GM21515 (cell line): ENCODE results near the gene CPAMD8.
"Not testable (repeated sequence)": the region's sequence is repeated elsewhere in the genome, so short reads cannot be mapped to it uniquely, and the experiment has no call there.

Experiments used
- ATAC-seq: cut with Tn5 transposase; IDR thresholded peaks from one replicate; pipeline ENCODE4 v1.9.1; 2021; ENCODE audit not compliant: unreplicated experiment

Gene CPAMD8

DNA sequence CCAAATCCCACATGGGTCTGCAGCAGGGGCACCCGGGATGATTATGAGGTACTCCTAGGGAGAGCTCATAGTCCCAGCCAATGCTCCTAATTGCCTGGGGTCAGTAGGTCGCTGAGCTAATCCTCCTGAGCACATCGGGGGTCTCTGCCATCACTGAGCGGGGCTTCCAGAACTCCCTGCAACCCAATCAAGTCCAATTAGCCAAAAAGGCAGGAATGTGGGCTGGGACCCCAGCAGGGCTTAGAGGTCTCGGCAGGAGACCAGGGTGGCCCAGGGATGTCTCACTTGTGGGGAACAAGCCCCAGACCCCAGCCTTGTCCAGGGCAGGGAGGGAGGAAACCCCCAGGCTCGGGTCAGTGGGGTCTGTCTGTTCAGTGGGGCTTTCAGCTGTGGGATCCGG lies 17.1 kb upstream of the CPAMD8 start:
- ATAC-seq, result no peak

DNA sequence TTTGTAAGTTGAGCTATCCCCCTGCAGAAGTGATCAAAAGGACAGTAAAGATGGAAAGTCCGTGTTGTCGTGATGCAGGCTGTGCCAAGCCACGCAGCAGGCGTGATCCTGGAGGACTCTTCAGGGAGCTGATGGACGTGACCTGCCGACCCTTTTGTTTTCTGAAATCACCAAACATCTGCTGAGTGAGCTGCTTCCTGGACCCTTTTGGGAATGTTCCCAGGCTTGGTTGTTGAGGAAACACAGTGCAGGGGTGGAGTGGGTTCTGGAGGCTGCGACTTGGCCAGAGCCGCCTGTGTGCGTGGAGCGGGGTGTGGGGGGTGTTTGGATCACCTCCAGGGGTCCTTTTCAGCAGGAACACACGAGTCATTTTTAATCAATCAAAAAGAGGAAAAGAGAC lies 15.4 kb upstream of the CPAMD8 start:
- ATAC-seq, result no peak

DNA sequence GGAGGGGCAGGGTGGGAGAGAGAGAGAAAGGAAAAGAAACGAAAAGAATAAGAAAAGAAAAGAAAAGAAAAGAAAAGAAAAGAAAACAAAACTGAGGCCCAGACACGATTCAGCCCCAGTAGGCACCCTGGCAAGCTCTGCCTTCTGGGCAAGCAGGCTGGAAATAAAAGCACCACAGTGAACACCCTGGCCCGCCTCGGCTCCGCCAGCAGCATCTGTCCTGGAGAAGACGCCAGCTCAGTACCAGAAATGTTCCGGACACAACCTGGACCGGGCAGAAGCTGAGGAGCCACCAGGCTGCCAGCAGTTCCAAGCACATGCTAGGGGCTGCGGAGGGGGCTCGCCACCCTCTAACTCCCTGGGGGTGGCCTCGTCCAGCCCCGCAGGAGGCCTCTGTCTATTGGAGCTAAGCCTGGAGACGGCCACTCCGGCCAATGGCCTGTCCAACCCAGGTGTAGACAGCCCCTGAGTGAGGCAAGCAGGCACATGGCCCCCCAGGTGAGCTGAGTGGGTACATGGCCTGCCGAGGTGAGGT lies 11.4 kb upstream of the CPAMD8 start:
- ATAC-seq, result no peak

DNA sequence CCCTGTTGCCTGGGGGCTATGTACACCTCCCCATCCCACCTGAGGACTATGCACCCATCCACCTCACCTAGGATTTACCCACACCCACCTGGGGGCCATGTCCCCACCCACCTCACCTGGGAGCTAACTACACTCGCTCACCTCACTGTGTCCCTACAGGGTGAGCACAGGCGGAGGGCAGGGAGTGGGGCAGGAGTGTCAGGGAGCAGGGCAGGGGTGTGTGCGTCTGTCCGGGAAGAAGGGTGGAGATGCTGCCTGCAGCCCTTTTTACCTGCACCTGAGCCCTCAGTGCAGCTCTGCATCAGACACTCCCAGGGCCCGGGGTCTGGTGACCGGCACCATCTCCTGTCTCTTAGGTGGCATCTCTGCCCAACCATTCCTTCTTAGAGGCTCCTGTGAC lies 10.6 kb upstream of the CPAMD8 start:
- no peak for ATAC-seq

DNA sequence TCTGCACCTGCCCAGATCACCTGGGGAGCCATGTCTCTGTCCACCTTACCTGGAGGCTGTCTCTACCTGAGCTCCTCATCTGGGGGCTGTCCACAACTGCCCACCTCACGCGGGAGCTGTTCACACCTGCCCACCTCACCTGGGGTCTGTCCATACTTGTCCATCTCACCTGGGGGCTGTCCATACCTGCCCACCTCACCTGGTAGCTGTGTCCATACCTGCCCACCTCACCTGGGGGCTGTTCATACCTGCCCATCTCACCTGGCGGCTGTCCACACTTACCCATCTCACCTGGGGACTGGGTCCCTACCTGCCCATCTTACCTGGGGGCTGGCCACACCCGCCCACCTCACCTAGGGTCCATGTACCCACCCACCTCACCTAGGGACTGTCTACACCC lies 10.0 kb upstream of the CPAMD8 start:
- ATAC-seq, result no peak

DNA sequence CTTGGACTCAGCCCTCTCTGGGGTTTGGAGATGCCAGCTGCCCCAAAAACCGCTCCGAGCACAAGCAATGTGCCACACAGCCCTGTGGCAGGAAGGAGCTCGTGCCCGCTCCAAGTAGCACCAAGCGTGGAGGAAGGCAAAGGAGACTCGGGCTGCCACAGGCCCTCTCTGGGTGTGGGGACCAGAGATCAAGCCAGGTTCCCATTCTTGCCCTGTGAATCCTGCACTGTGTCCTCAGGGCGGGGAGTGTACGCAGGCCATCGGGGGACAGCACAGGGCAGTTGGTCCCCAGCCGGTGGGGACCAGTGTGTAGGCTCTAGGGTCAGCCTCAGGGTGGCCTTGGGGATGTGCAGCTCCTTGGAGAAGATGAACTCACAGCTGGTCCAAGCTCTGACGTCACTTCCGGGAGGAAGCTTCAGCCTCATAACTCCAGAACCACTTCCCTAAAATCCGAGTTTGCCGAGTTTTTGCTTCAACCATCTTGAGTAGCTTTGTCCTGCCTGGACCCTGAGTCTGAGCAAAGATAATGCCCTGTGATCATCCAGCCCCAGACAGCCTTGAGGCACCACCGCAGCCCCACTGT lies 9.3 kb upstream of the CPAMD8 start:
- ATAC-seq, result no peak

DNA sequence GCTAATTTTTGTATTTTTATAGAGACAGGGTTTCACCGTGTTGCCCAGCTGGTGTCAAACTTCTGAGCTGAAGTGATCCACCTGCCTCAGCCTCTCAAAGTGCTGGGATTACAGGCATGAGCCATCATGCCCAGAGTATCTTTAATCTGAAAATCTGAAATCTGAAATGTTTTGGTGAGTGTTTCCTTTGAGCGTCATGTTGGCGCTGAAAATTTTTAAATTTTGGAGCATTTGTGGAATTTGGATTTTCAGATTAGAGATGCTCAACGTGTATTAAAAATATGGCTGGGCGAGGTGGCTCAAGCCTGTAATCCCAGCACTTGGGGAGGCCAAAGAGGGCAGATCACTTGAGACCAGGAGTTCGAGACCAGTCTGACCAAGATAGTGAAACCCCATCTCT lies 5.1 kb upstream of the CPAMD8 start:
- no peak for ATAC-seq

DNA sequence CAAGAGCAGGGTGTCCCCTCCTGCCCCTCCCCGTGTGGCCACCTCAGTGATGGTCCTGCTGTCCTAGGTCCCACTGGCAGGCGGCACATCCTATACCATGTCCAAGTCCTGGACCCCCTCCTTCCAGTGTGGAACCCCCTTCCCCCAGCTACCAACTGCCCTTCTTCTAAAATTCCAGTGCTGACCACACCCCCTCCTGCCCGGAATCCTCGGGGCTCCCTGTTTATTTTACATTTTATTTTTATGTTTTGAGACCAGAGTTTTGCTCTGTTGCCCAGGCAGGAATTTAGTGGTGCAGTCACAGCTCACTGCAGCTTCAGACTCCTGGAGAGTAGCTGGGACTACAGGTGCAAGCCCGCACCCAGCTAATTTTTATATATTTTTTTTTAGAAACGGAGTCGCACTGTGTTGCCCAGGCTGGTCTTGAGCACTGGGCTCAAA lies 945 bp upstream of the CPAMD8 start:
- ATAC-seq, result no peak

DNA sequence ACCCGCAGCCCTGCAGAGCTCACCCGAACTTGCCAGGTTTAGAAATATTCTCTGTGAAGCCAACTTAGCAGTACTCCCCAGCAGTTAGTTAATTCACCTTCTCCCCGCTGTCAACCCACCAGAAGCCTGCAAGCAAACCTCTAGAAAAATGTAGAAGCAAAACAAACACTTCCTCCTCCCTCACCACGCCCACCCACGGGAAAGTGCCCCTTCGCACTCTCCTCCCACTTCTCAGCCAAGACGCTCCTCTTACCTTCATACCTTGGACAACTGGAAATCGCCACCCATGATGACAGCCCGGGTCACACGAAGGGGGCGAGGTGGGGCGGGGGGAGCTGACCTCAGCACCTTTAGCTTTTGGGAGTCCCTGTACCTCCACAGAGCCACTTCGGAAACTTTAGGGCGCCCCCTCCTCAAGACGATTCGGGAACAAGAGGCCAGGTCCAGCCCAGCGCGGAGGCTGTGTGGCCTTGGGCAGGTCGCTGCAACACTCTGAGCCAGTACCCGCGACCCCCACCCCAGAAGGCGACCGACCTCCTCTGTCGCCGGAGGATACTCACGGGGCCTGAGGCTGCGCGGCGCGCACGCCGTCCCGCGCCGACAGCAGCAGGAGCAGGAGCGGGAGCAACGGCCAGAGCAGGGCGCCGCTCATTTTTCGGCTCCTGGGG lies 485 bp downstream of the CPAMD8 start:
- ATAC-seq, result no peak

DNA sequence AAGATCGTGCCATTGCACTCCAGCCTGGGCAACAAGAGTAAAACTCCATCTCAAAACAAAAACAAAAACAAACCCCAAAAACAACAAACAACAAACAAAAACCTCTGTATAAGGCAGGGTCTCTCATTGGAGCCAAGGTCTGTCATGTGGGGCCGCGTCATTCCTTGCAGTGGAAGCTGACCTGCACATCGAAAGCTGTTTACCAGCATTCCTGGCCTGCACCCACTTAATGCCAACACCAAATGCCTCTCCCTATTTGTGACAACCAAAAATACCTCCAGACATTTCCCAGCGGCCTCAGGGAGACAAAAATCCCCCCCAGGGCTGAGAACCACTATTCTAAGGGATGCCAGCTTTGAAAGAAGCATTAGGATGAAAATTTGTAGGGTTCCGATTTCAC lies 1.2 kb downstream of the CPAMD8 start:
- ATAC-seq, result no peak

DNA sequence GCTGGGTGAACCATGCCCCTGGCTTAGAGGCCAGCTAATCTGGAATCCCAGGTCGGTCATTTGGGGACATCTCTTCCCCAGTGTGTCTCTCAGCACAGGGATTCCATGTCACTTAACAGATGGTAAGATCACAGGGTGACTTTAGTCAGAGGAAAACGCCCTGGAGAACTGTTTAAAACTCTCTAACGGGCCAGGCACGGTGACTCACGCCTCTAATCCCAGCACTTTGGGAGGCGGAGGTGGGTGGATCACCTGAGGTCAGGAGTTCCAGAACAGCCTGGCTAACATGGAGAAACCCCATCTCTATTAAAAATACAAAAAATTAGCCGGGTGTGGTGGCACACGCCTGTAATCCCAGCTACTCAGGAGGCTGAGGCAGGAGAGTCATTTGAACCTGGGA lies 1.7 kb downstream of the CPAMD8 start:
- ATAC-seq, result not testable (repeated sequence)

DNA sequence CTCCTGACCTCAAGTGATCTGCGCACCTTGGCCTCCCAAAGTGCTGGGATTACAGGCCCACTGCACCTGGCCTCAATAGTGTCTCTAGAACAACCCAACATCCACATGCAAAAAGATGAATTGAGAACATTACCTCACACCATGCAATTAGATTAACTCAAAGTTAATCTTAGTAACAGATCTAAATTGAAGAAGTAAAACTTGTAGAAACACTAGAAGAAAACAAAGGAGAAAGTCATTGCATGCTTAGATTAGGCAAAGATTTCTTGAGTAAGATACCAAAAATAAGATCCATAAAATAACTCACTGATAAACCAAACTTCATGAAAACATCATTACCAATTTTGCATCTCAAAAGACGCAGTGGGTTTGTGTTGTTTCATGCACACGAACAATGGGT lies 2.8 kb downstream of the CPAMD8 start:
- ATAC-seq, result no peak

DNA sequence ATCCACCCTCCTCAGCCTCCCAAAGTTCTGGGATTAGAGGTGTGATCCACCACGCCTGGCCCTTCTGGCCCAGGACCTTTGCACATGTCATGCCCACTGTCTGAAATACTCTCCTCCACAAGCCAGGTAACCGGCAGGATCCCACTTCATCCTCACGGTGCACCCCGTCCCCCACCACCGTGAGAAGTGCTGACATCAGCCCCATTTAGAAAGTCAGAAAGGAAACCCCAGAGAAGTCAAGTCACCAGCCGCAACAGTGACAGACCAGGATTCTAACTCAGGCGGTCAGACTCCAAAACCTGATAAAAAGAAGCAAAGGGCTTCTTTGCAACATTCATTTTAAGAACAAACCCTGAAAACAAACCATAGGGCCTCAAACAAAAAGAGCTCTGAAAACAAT lies 3.9 kb downstream of the CPAMD8 start:
- no peak for ATAC-seq

DNA sequence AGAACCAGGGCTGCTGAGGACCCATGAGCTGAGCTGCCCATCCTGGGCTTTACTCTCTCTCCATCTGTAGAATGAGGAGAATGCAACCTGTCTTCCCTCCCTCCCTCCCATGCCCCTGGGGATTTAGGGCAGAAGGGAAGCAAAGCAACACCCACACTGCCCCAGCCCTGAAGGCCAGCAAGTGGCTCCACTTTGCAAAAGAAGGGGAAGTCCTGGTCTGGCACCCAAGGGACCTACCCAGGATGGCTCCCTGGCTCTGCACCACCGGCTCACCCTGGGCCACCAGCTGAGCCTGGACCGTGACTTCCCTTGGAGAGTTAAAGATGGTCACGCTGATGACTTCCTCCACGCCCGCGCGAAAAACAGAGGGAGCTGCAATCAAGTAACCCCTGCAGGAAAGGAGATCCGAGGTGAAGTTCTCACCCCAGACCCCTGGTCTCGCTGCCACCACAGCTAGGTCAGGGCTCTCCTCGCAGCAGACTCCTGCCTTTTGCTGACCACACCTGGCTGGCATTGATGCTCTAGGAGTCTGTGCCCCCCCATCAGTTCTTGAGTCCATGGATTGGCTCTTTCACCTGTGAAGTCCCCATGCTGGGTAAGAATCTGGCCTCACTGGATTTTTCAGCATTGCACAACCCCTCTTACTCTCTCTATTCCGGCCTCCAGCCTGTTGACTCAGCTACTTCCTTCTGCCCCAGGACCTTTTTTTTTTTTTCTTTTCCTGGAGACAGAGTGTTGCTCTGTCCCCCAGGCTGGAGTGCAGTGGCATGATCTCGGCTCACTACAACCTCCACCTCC lies 4.6 kb downstream of the CPAMD8 start:
- ATAC-seq, result no peak

DNA sequence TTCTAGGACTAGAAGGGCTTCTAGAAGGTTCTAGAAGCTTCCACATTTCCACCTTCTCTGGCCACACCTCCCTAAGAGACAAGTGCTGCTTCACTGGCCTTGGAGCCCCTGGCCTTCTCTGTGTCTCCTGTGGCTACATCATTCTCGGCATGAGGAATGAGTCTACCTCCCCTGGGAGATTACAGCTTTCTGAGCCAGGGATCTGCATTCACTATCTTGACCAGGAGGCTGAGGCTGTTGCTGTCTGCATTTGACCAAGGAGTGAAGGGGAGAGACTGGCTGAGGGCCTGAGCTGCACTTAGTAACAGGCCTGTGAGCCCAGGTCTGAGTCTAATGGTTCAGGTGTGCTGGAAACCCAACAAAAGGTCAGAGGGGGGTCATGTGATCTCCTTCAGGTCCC lies 5.3 kb downstream of the CPAMD8 start:
- no peak for ATAC-seq

DNA sequence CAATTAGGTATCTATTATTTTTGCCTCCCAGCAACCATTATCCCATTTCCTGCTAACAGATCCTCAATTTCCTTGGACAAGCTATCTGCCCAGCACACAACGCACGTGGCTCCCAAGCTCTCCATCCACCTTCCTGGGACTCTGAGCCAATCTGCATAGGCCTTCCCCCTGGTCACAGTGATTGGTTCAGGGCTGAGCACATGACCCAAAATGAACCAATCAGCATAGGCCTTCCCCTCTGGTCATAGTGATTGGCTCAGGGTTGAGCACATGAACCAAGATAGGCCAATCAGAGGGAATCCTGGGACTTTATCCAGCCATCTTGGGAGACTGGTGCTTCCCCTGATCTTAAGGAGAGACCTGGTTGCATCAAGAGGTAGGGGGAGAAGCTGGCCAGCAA lies 5.8 kb downstream of the CPAMD8 start:
- ATAC-seq, result no peak

DNA sequence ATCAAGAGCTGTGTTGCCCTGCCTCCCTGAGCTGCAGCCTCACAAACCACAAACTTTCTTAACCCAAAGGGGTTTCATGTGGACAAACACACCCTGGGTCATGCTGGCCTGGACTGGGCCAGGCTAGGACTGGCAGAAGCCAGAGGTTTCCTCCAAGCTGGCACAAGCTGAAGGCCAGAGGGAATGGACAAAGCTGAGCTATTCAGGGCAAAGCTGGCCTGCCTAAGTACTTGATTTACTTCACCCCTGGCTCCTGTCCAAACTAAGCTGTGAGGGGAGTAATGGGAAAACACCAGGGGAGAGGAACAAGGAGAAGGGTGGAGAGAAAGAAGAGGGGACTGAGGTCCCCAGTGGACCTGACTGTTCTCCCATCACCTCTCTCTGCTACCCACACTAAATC lies 6.2 kb downstream of the CPAMD8 start:
- no peak for ATAC-seq

DNA sequence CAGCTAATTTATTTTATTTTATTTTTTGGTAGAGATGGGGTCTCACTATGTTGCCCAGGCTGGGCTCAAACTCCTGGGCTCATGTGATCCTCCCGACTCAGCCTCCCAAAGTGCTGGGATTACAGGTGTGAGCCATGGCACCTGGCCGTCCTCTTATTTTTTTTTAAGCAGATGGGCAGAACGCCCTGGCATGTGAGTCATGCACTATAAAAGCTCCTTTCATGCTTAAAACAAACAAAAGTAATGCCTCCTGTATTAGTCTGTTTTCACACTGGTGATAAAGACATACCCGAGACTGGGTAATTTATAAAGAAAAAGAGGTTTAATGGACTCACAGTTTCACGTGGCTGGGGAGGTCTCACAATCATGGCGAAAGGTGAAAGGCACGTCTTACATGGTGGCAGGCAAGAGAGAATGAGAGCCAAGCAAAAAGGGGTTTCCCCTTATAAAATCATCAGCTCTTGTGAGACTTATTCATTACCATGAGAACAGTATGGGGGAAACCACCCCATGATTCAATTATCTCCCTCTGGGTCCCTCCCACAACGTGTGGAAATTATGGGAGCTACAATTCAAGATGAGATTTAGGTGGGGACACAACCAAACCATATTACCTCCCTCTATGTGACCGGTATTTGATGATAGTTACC lies 12.3 kb downstream of the CPAMD8 start:
- ATAC-seq, result not testable (repeated sequence)

DNA sequence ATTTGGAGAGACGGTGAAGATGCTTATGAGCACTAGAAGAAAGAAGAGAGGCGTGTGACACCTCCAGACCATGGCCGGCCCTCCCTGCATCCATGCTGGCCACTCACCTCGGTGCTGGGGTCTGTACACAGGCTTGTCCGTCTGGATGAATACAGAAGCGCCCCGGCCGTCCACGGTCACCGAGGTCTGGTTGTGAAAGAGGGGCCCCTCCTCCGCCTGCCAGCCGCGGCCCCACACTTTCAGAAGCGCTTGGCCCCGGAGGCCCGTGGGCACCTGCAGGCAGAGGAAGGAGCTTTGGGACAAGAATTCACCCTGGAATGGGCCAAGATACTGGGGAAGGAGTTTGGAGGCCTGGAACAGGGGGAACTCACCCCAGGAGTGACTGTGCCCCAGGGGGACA lies 15.1 kb downstream of the CPAMD8 start:
- ATAC-seq, result no peak

DNA sequence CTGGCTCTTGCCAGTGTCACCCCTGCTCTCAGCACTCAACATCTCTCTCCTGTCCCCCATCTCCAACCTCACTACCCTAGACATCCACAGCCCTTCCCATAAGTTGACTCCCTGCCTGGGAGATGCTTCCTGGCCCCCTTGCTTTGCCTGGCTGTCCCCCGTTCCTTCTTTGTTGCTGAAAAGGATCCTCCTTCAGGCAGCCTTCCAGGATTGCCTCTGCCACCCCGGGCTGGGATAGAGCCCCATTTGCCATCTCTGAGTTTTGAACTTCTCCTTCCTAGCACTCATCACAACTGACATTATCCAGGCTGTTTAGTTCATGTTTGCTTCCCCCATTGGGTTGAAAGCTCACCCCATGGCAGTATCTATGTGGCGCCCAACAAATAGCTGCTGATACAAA lies 20.0 kb downstream of the CPAMD8 start:
- no peak for ATAC-seq

DNA sequence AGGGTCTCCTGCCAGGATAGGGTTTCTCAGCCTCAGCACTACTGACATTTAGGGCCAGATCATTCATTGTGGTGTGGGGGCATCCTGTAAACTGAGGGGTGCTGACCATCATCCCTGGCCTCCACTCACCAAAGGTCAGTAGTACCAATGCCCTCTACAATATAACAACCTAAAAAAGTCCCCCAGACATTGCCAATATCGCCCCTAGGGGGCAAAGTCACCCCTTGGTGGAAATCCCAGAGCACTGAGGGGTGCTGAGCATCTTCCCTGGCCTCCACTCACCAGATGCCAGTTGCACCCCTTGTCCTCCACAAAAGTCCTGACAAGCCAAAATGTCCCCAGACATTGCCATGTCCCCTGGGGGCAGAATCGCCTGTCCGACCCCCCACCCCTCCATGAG lies 21.6 kb downstream of the CPAMD8 start:
- no peak for ATAC-seq

DNA sequence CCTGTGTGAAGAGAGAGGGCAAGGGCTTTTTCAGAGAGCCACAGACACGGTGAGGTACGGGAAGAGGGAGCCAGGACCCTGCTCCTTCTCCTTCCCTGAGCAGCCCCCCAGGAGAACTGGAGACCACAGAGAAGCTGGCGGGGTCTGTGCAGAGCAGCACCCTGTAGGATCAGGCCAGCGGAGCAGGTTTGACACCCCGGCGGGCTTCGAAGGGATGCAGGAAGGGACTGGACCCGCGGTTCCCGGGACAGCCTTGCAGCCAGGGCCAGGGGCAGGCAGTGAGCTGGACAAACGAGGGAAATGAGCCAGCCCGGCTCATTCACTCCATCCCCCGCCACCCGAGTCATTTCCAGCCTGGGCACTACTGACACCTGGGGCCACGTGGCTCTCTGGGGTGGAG lies 22.2 kb downstream of the CPAMD8 start:
- ATAC-seq, result no peak
